Liver (tissue), 9 donors: ENCODE results near the gene MEN1. TPM values are rescaled to one million over a fixed set of nuclear protein-coding genes. Genes with fewer than 3 reads are reported as not detected.

Source experiments
- DNase-seq: peaks from one replicate; pipeline ENCODE4 v3.0.0-alpha.2; 2017; ENCODE audit warnings: low spot score
- H3K27ac ChIP-seq, 2 donors: one replicate each; pipeline ENCODE4 v1.7.0; 2013; ENCODE audit warnings: inconsistent platforms in 2 of 2, low read length in 2 of 2, control low read depth in 1 of 2, low read depth in 1 of 2, mild to moderate bottlenecking in 1 of 2
- H3K27me3 ChIP-seq, 4 donors: one replicate each; pipeline versions ENCODE4 v1.6.1 to v1.7.0; 2013; ENCODE audit warnings: low read length in 3 of 4, inconsistent platforms in 1 of 4, mild to moderate bottlenecking in 1 of 4, moderate library complexity in 1 of 4; ENCODE audit not compliant: control insufficient read depth in 4 of 4, insufficient read depth in 4 of 4
- H3K36me3 ChIP-seq, 4 donors: one replicate each; pipeline versions ENCODE4 v1.6.1 to v1.7.0; 2013; ENCODE audit warnings: low read length in 3 of 4, mild to moderate bottlenecking in 3 of 4, low read depth in 1 of 4, moderate library complexity in 1 of 4; ENCODE audit not compliant: control insufficient read depth in 4 of 4, insufficient read depth in 3 of 4
- H3K4me1 ChIP-seq, 4 donors: one replicate each; pipeline versions ENCODE4 v1.6.1 to v1.7.0; 2013; ENCODE audit warnings: low read length in 3 of 4, mild to moderate bottlenecking in 3 of 4, moderate library complexity in 1 of 4; ENCODE audit not compliant: control insufficient read depth in 4 of 4, insufficient read depth in 4 of 4
- H3K4me3 ChIP-seq, 3 donors: one replicate each; pipeline versions ENCODE4 v1.6.1 to v1.7.0; 2013; ENCODE audit warnings: low read length in 3 of 3, control low read depth in 1 of 3, low read depth in 1 of 3, mild to moderate bottlenecking in 1 of 3
- H3K9ac ChIP-seq, 2 donors: one replicate each; pipeline ENCODE4 v1.7.0; 2013; ENCODE audit warnings: low read length in 2 of 2, mild to moderate bottlenecking in 2 of 2, moderate library complexity in 2 of 2, control low read depth in 1 of 2, low read depth in 1 of 2
- H3K9me3 ChIP-seq, 4 donors: one replicate each; pipeline versions ENCODE4 v1.6.1 to v1.7.0; 2013; ENCODE audit warnings: low read length in 3 of 4; ENCODE audit not compliant: control insufficient read depth in 4 of 4
- CTCF ChIP-seq: fragments of 150-350 bp; IDR thresholded peaks from 2 replicates; pipeline ENCODE4 v1.5.1; 2017; ENCODE audit warnings: improper control_type of control experiment, low read depth, low read length; ENCODE audit not compliant: missing input control
- EGR1 ChIP-seq, 2 donors: IDR thresholded peaks; 2 replicates each; pipeline ENCODE4 v1.6.1; 2016 to 2018; ENCODE audit warnings: antibody characterized with exemption in 2 of 2, low read depth in 2 of 2
- FOXA1 ChIP-seq: IDR thresholded peaks from 2 replicates; pipeline ENCODE4 v1.6.1; 2016; ENCODE audit warnings: antibody characterized with exemption
- FOXA2 ChIP-seq: IDR thresholded peaks from 2 replicates; pipeline ENCODE4 v1.6.1; 2016; ENCODE audit warnings: antibody characterized with exemption
- GABPA ChIP-seq, 2 donors: IDR thresholded peaks in 1 of 2; conservative IDR thresholded peaks in 1 of 2; 2 replicates each; pipeline ENCODE4 v1.6.1; 2016; ENCODE audit warnings: antibody characterized with exemption in 2 of 2, mild to moderate bottlenecking in 1 of 2, moderate library complexity in 1 of 2
- HNF4A ChIP-seq, 2 donors: conservative IDR thresholded peaks; 2 replicates each; pipeline ENCODE4 v1.6.1; 2016; ENCODE audit warnings: antibody characterized with exemption in 2 of 2, mild to moderate bottlenecking in 2 of 2
- HNF4G ChIP-seq: IDR thresholded peaks from 2 replicates; pipeline ENCODE4 v1.6.1; 2016; ENCODE audit warnings: antibody characterized with exemption
- JUND ChIP-seq, 2 donors: IDR thresholded peaks; 2 replicates each; pipeline ENCODE4 v1.6.1; 2016; ENCODE audit warnings: antibody characterized with exemption in 2 of 2
- NR2F2 ChIP-seq: IDR thresholded peaks from 2 replicates; pipeline ENCODE4 v1.6.1; 2016; ENCODE audit warnings: antibody characterized with exemption
- RAD21 ChIP-seq, 2 donors: IDR thresholded peaks; 2 replicates each; pipeline ENCODE4 v1.6.1; 2016; ENCODE audit warnings: antibody characterized with exemption in 2 of 2, mild to moderate bottlenecking in 2 of 2
- RXRA ChIP-seq, 2 donors: IDR thresholded peaks; 2 replicates each; pipeline ENCODE4 v1.6.1; 2017 to 2018; ENCODE audit warnings: antibody characterized with exemption in 2 of 2, mild to moderate bottlenecking in 1 of 2
- SP1 ChIP-seq: IDR thresholded peaks from 2 replicates; pipeline ENCODE4 v1.6.1; 2018; ENCODE audit warnings: antibody characterized with exemption, mild to moderate bottlenecking
- TAF1 ChIP-seq: conservative IDR thresholded peaks from 2 replicates; pipeline ENCODE4 v1.6.1; 2016; ENCODE audit warnings: antibody characterized with exemption, mild to moderate bottlenecking
- YY1 ChIP-seq: IDR thresholded peaks from 2 replicates; pipeline ENCODE4 v1.6.1; 2016; ENCODE audit warnings: antibody characterized with exemption, mild to moderate bottlenecking
- WGBS: extraction: QIAGEN DNeasy Blood & Tissue Kit; methylation state at CpG from one replicate; pipeline ENCODE4 v1.1.7; 2013; 5-methylcytosine and 5-hydroxymethylcytosine counted together
- polyA plus RNA-seq, 2 donors: library from polyadenylated mRNA; stranded (reverse) in 1 of 2; unstranded in 1 of 2; fragments of 200-250 nt in 1 of 2; fragments of >200 nt in 1 of 2; fragmentation: Nextera tagmentation in 1 of 2; extraction: Ambion mirVana in 1 of 2; gene quantifications; one replicate each; pipeline versions ENCODE4 v1.2.1 to v1.2.3, GENCODE V29; 2013 to 2015
- total RNA-seq, 2 donors: library from RNA; depleted of rRNA; stranded (reverse); fragments of >200 nt; gene quantifications; one replicate each; pipeline ENCODE4 v1.2.3, GENCODE V29; 2014
- TF ChIP-seq, protein P1 (sequence below): IDR thresholded peaks from 2 replicates; pipeline ENCODE4 v1.6.1; 2016; ENCODE audit warnings: antibody characterized with exemption
- donor health status: healthy.
- donor health status: healthy.
- donor health status: healthy.
- donor health status: healthy.
- donor health status: healthy.

The MEN1 gene
- total and polyA plus RNA-seq, 4 donors: 9.0 to 15.1 (median 13.4) TPM

DNA sequence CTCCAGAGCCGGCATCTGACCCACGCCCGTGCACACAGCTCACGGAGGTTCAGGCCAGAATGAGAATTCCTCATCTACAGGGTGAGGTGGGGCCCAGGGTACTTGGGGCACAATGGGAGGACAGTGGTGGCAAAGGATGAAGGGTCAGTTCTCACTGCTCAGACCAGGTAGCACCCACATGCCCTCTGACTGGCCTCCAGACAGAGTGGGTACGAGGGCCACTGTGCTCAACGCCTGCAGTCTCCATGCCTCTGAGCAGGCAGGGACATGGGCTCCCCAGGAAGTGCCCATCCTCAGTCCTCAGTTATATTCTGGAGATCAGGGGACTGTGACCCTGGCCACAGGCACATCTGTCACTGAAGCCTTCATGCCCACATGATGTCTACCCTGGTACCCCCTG is 47.1 kb upstream of the MEN1 start:
- Histone ChIP-seq H3K9ac (peak overlapping the region in 1 of 2 donors; percentile 40), H3K36me3 (peaks cover 0 to 12% (median 6%) of the 10 kb centered on the region in 4 donors)
- 96% methylated on average over 6 of the region's 6 CpGs for WGBS

GRCh38 chr11:64856382-64857227 is 46.3 kb upstream of the MEN1 start:
- 73% methylated on average over 20 of the region's 20 CpGs for WGBS
- H3K9ac ChIP-seq: peak overlapping the region in 1 of 2 donors; percentile 9

More for the DNA sequence above, 47.1 kb upstream of the MEN1 start:
- DNase-seq: no peak
- peaks cover 2 to 28% (median 19%) of the 10 kb centered on the region in 4 donors for H3K4me1 ChIP-seq
- H3K27ac ChIP-seq: peak overlapping the region; percentile 7 to 9
- H3K27me3 ChIP-seq: no peaks in the 10 kb centered on the region
- H3K4me3 ChIP-seq: no peak overlapping the region
- TF ChIP-seq RAD21 (IDR thresholded peaks at IDR 0.05) (no peak), NR2F2 (no peak), HNF4G (no peak), EGR1 (IDR thresholded peaks at IDR 0.05; ENCODE audit: low read depth in 2 of 2) (no peak), TAF1 (no peak)
- H3K9me3 ChIP-seq: no peaks in the 10 kb centered on the region

DNA sequence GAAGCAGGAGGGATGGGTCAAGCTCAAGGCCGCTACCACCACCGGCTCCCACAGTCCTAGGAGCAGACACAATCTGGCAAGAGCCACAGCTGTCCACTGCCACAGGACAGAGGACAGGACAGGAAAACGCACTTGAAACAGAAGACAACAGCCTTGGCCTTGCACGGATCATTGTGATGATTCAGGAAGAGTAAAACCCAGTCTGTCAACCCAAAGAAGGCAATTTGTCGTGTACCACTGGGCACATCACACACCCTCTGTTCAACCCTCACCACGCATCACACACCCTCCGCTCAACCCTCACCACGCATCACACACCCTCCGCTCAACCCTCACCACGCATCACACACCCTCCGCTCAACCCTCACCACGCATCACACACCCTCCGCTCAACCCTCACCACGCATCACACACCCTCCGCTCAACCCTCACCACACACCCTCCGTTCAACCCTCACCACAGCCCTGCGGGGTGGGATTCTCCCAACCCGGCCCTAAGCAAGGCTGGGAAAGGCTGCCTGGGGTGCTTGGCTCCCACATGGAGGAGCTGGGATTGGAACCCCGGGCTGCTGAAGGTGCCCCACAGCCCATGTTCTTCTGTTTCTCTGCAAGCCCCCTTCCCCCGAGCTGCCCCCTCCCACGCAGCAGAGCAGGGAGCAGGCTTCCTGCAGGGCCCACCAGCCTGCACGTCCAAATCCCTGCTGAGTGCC is 45.4 kb upstream of the MEN1 start:
- no peak overlapping the region for H3K4me3 ChIP-seq
- no peaks in the 10 kb centered on the region for H3K27me3 ChIP-seq
- no peak overlapping the region for H3K9ac ChIP-seq
- WGBS: 93% methylated on average over 20 of the region's 22 CpGs
- no peak for TF ChIP-seq RAD21 (IDR thresholded peaks at IDR 0.05)
- TF ChIP-seq RXRA (IDR thresholded peaks at IDR 0.05): no peak
- no peak for TF ChIP-seq FOXA1
- TF ChIP-seq TAF1: no peak
- TF ChIP-seq FOXA2: no peak
- TF ChIP-seq GABPA (IDR thresholded peaks at IDR 0.05 in 1 of 2, conservative IDR thresholded peaks at IDR 0.05 in 1 of 2): no peak
- no peak for TF ChIP-seq YY1
- TF ChIP-seq SP1: no peak
- TF ChIP-seq HNF4A (conservative IDR thresholded peaks at IDR 0.05): no peak
- TF ChIP-seq, protein P1, sequence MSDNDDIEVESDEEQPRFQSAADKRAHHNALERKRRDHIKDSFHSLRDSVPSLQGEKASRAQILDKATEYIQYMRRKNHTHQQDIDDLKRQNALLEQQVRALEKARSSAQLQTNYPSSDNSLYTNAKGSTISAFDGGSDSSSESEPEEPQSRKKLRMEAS: no peak
- TF ChIP-seq CTCF: no peak
- TF ChIP-seq JUND (IDR thresholded peaks at IDR 0.05): no peak
- no peak for TF ChIP-seq HNF4G
- peaks cover 0 to 12% (median 6%) of the 10 kb centered on the region in 4 donors for H3K36me3 ChIP-seq
- no peaks in the 10 kb centered on the region for H3K9me3 ChIP-seq
- peaks cover 2 to 26% (median 13%) of the 10 kb centered on the region in 4 donors for H3K4me1 ChIP-seq
- peak overlapping the region; percentile 58 to 73 for H3K27ac ChIP-seq
- no peak for DNase-seq

More at GRCh38 chr11:64856382-64857227, 46.3 kb upstream of the MEN1 start:
- no peak for DNase-seq
- no peak for TF ChIP-seq TAF1
- peak; percentile 16 to 36 for TF ChIP-seq HNF4A (conservative IDR thresholded peaks at IDR 0.05)
- H3K4me3 ChIP-seq: no peak overlapping the region
- H3K36me3 ChIP-seq: peaks cover 0 to 12% (median 6%) of the 10 kb centered on the region in 4 donors
- no peaks in the 10 kb centered on the region for H3K27me3 ChIP-seq
- no peaks in the 10 kb centered on the region for H3K9me3 ChIP-seq
- H3K4me1 ChIP-seq: peaks cover 2 to 28% (median 18%) of the 10 kb centered on the region in 4 donors
- peak overlapping the region; percentile 58 to 73 for H3K27ac ChIP-seq
